Measurements from ENCODE around the gene PPFIA2.

- no peak for TF ChIP-seq GATA2 (IDR thresholded peaks at IDR 0.05; ENCODE audit: low read depth, low read length)
- TF ChIP-seq GATA3 (IDR thresholded peaks at IDR 0.05; ENCODE audit: low read depth, low read length) = no peak
Observed at GRCh38 chr12:81470923-81471322, 288.2 kb downstream of the PPFIA2 start.
